HG03039 (cell line): Measurements from ENCODE around the gene IL17RA.

ENCODE experiments used
- ATAC-seq: cut with Tn5 transposase; IDR thresholded peaks from one replicate; pipeline ENCODE4 v1.9.1; 2021; ENCODE audit warnings: mild to moderate bottlenecking, moderate library complexity; ENCODE audit not compliant: unreplicated experiment

Gene IL17RA

DNA sequence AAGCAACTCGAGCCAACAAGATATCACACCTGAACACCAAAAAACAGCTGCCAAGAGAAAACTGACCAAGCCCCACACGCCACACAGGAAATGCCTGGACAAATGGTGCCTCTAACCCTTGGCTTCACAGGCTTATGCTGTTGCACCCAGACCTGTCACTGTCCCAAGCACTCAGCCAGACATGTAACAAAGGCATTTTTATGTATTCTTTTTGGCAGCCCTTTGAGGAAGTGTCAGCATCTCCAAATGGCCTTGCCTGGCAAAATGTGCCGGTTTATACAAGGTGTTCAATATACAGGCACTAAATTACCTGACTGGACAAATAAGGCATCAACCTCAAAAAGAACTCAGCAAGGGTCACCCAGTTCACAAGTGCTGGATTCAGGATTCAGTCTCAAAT, 68.2 kb downstream of the IL17RA start:
- ATAC-seq: no peak

DNA sequence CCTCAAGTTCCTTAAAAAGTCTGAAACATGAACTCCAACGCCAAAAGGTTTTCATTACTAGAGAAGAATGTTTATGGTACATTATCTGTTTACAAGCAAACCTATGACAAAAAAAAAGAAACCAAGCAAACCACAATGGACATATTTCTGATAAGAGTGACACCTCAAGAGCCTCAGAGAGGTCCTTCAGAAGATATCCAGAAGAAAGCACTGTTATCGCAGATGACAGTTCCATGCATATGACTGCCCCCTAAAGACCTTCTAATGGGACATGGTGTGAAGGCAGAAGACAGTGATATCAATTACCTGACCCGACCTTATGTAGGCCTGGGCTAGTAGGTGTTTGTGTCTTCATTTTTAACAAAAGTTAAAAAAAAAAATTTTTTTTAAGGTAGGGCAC, 71.1 kb downstream of the IL17RA start:
- ATAC-seq: no peak

DNA sequence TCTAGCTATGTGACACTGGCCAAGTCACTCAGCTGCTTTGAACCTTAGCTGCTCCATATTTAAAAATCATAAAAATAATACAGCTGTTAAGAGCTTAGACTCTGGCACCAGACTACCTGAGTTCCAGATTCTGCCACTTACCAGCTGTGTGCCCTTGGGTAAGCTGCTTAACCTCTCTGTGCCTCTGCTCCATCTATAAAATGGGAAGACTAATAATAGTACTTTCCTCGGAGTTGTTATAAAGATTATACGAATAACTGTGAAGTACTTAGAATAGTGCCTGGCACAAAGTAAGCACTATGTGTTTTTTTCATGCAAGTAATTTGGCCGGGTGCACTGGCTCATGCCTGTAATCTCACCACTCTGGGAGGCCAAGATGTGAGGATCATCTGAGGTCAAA, 72.9 kb downstream of the IL17RA start:
- no peak for ATAC-seq

DNA sequence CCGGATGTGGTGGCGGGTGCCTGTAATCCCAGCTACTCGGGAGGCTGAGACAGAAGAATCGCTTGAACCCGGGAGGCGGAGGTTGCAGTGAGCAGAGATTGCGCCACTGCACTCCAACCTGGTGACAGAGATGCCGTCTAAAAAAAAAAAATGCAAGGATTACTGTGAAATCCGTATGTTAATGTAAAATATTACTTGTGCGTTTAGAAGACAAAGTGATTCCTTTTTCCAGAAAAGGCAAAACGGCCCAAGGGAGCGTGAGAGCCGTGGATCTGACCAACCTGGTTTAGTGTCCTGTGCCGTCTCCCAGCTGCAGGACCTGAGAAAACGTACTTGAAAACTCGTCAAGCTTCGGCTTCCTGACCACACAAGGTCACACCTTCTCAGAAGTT, 73.4 kb downstream of the IL17RA start:
- ATAC-seq: no peak

- peak; percentile 63 for ATAC-seq
Observed at GRCh38 chr22:17158568-17159503, 74.0 kb downstream of the IL17RA start, which contains the start of gene HDHD5. Gene HDHD5 (minus strand): TSS chr22:17159277. CDS start chr22:17159251, 26 bp downstream.

DNA sequence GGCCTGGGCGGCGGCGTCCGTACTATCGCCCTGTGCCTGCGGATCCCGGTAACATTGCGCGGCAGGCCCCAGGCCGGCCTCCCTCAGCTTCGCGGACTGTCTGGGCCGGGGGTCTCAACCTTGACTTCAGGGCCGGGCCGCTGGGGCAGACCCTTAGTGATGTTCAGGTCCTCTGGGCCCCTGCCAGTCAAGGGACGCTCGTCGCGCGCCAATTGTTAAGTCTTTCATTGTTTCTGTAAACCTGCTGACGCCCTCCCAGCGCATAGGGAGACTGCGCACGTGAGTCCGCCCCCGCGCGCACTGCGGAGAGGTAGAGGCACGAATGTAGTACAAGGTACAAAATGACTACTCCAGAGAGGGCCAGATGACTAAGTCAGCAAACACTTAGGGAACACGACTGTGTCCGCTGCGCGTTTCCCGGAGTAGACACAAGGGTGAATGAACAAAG, 74.7 kb downstream of the IL17RA start:
- ATAC-seq: peak; percentile 3

GRCh38 chr22:17161991-17162390, 77.2 kb downstream of the IL17RA start:
- no peak for ATAC-seq

DNA sequence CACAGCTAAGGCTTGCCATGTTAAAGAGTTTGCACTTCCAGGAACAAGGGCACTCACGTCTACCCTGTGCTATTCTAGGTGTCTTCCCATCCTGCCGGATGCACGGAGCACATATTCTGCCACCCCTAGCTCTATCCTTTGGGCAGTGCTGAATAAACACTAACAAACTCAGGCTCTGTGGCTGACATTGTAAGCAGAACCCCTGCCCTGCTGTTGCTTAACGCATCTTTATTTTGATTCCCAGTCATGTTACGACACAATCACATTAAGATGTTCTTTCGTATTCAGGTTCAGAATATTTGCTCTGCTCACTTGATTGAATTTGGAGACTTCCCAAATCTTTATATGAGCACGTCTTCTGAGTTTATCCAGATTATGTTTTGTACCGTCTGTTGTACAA, 77.9 kb downstream of the IL17RA start:
- no peak for ATAC-seq

GRCh38 chr22:17164392-17165024, 79.7 kb downstream of the IL17RA start:
- ATAC-seq: no peak
